ENCODE results near the gene NTM. TPM values are rescaled to one million over a fixed set of nuclear protein-coding genes. Genes with fewer than 3 reads are reported as not detected.

The NTM gene
- total RNA-seq, 1 donor from 2014 or later = 82.7 TPM

- Mint-ChIP-seq H3K27ac (ENCODE audit: unreplicated experiment) (no peak overlapping the region), H3K4me3 (ENCODE audit: unreplicated experiment) (no peak overlapping the region), H3K9me3 (ENCODE audit: unreplicated experiment) (no peaks in the 10 kb centered on the region), H3K27me3 (ENCODE audit: unreplicated experiment) (peaks cover 33% of the 10 kb centered on the region), H3K4me1 (ENCODE audit: unreplicated experiment) (no peaks in the 10 kb centered on the region), H3K36me3 (ENCODE audit: unreplicated experiment) (no peaks in the 10 kb centered on the region)
- TF ChIP-seq CTCF (IDR thresholded peaks at IDR 0.05) = no peak
- no peak for DNase-seq (ENCODE audit: extremely low spot score, unreplicated experiment)
Observed at GRCh38 chr11:131809203-131809918, 438.9 kb downstream of the NTM start.

DNA sequence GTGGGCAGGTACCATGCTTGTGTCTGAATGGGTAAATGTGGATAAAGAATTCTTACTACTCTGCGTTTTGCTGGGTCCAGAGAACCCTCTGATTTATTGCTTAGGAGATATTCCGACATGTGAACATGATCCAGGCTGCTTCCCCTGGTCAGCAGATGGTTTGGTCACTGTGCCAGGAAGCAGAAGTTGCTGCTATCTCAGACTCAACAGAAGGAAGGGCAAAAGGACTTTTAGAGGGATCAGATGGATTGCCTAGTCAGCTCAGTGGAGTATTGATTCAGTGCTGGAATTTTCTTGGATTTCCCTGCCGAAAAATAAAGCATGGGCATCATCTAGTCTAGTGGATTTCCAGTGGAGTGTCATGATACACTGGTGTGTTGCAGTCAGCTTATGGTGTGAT, 440.1 kb downstream of the NTM start:
- Mint-ChIP-seq H3K4me1 (ENCODE audit: unreplicated experiment) (no peaks in the 10 kb centered on the region), H3K36me3 (ENCODE audit: unreplicated experiment) (no peaks in the 10 kb centered on the region), H3K27ac (ENCODE audit: unreplicated experiment) (no peak overlapping the region), H3K4me3 (ENCODE audit: unreplicated experiment) (no peak overlapping the region), H3K27me3 (ENCODE audit: unreplicated experiment) (peaks cover 25% of the 10 kb centered on the region), H3K9me3 (ENCODE audit: unreplicated experiment) (no peaks in the 10 kb centered on the region)
- no peak for TF ChIP-seq CTCF (IDR thresholded peaks at IDR 0.05)
- DNase-seq (ENCODE audit: extremely low spot score, unreplicated experiment) = no peak

GRCh38 chr11:131811383-131811782, 441.0 kb downstream of the NTM start:
- Mint-ChIP-seq H3K36me3 (ENCODE audit: unreplicated experiment) (no peaks in the 10 kb centered on the region), H3K27me3 (ENCODE audit: unreplicated experiment) (peaks cover 21% of the 10 kb centered on the region), H3K4me1 (ENCODE audit: unreplicated experiment) (no peaks in the 10 kb centered on the region), H3K4me3 (ENCODE audit: unreplicated experiment) (no peak overlapping the region), H3K9me3 (ENCODE audit: unreplicated experiment) (no peaks in the 10 kb centered on the region), H3K27ac (ENCODE audit: unreplicated experiment) (no peak overlapping the region)
- TF ChIP-seq CTCF (IDR thresholded peaks at IDR 0.05) = no peak
- no peak for DNase-seq (ENCODE audit: extremely low spot score, unreplicated experiment)

GRCh38 chr11:131814108-131814507, 443.7 kb downstream of the NTM start:
- H3K4me1 Mint-ChIP-seq (ENCODE audit: unreplicated experiment) = no peaks in the 10 kb centered on the region
- no peak for TF ChIP-seq CTCF (IDR thresholded peaks at IDR 0.05)
- no peaks in the 10 kb centered on the region for H3K9me3 Mint-ChIP-seq (ENCODE audit: unreplicated experiment)
- H3K36me3 Mint-ChIP-seq (ENCODE audit: unreplicated experiment) = no peaks in the 10 kb centered on the region
- H3K27me3 Mint-ChIP-seq (ENCODE audit: unreplicated experiment) = peaks cover 23% of the 10 kb centered on the region
- H3K27ac Mint-ChIP-seq (ENCODE audit: unreplicated experiment) = no peak overlapping the region
- H3K4me3 Mint-ChIP-seq (ENCODE audit: unreplicated experiment) = no peak overlapping the region
- no peak for DNase-seq (ENCODE audit: extremely low spot score, unreplicated experiment)

GRCh38 chr11:131815590-131815989, 445.2 kb downstream of the NTM start:
- no peak overlapping the region for H3K27ac Mint-ChIP-seq (ENCODE audit: unreplicated experiment)
- no peak for TF ChIP-seq CTCF (IDR thresholded peaks at IDR 0.05)
- no peaks in the 10 kb centered on the region for H3K36me3 Mint-ChIP-seq (ENCODE audit: unreplicated experiment)
- no peaks in the 10 kb centered on the region for H3K4me1 Mint-ChIP-seq (ENCODE audit: unreplicated experiment)
- H3K27me3 Mint-ChIP-seq (ENCODE audit: unreplicated experiment) = peaks cover 29% of the 10 kb centered on the region
- H3K4me3 Mint-ChIP-seq (ENCODE audit: unreplicated experiment) = no peak overlapping the region
- no peaks in the 10 kb centered on the region for H3K9me3 Mint-ChIP-seq (ENCODE audit: unreplicated experiment)
- DNase-seq (ENCODE audit: extremely low spot score, unreplicated experiment) = no peak

Data from osteocyte (in vitro differentiated cells).